GM18511 (cell line): ENCODE results near the gene FBXO46.
"Not testable (repeated sequence)": the region's sequence is repeated elsewhere in the genome, so short reads cannot be mapped to it uniquely, and the experiment has no call there.

Experiments
- ATAC-seq: cut with Tn5 transposase; IDR thresholded peaks from one replicate; pipeline ENCODE4 v1.9.1; 2021; ENCODE audit warnings: mild to moderate bottlenecking, moderate library complexity; ENCODE audit not compliant: unreplicated experiment

The FBXO46 gene

GRCh38 chr19:45766869-45767346, 36.2 kb upstream of the FBXO46 start:
- no peak for ATAC-seq

GRCh38 chr19:45766296-45766868, 35.7 kb upstream of the FBXO46 start:
- no peak for ATAC-seq

GRCh38 chr19:45765702-45766295, 35.1 kb upstream of the FBXO46 start:
- ATAC-seq: no peak

GRCh38 chr19:45764945-45765701, 34.4 kb upstream of the FBXO46 start:
- no peak for ATAC-seq

GRCh38 chr19:45764475-45764874, 33.8 kb upstream of the FBXO46 start:
- no peak for ATAC-seq

GRCh38 chr19:45763691-45764294, 33.1 kb upstream of the FBXO46 start:
- no peak for ATAC-seq

GRCh38 chr19:45762870-45763631, 32.4 kb upstream of the FBXO46 start:
- no peak for ATAC-seq

- ATAC-seq: no peak
These were observed 31.0 kb upstream of the FBXO46 start for GRCh38 chr19:45761714-45762113.

- ATAC-seq: no peak
These were observed 28.2 kb upstream of the FBXO46 start for GRCh38 chr19:45758921-45759320.

GRCh38 chr19:45757695-45758094, 27.0 kb upstream of the FBXO46 start:
- no peak for ATAC-seq

- ATAC-seq: no peak
These were observed 23.6 kb upstream of the FBXO46 start for GRCh38 chr19:45754323-45754722.

GRCh38 chr19:45753548-45753947, 22.9 kb upstream of the FBXO46 start:
- no peak for ATAC-seq

- ATAC-seq: no peak
These were observed 21.9 kb upstream of the FBXO46 start for GRCh38 chr19:45752639-45753038.

- ATAC-seq: not testable (repeated sequence)
These were observed 20.8 kb upstream of the FBXO46 start for GRCh38 chr19:45751483-45751882.

- no peak for ATAC-seq
These were observed 16.8 kb upstream of the FBXO46 start for GRCh38 chr19:45747513-45747912.

- ATAC-seq: no peak
These were observed 16.2 kb upstream of the FBXO46 start for GRCh38 chr19:45746866-45747265.

- no peak for ATAC-seq
These were observed 14.9 kb upstream of the FBXO46 start for GRCh38 chr19:45745606-45746005.

GRCh38 chr19:45742969-45743368, 12.3 kb upstream of the FBXO46 start:
- no peak for ATAC-seq

- no peak for ATAC-seq
These were observed 9.1 kb upstream of the FBXO46 start for GRCh38 chr19:45739498-45740439.
